Measurements from ENCODE around the gene BCL11A.

Gene BCL11A

DNA sequence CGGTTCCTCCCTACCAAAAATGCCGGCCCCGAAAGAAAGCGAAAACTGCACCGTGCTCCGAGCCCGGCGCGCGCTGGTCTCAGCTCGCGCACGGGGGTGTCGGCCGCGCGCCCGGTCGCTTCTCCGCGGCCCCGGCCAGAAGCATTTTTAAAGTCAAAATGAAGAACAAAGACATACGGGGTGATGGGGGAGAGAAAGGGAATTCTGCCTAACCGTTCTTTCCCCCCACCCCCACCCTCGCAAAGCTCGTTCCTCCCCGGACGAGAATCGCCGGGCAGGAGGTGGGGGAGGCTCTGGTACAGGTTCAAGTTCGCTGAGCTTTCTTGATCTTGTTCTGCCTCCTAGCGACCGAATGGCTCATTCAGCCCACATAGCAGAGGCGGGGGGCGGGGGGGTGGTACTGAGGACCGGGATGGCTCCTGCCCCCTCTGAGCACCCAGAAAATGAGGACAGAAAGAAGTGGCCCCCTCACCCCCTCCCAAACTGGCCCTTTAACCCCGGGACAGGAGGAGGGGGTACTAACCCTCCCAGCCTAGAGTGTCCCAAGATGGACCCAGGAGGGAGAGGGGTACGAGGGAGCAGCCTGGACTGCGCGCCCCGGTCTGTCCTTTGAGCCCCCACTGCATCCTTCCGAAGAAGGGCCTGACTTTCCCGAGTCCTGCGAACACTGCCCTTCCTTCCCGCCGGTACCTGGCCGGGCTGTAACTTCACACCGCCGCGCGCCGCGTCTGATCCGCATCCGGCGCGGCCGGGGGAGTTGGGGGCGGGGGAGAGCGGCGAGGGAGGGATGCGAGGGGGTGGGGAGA lies 3.1 kb downstream of the BCL11A start:
- Histone ChIP-seq H3K27ac (ENCODE audit: low read depth, low read length) (peak overlapping the region; percentile 95), H3K79me2 (ENCODE audit: control insufficient read depth, low read length) (peaks cover 99% of the 10 kb centered on the region), H3K4me3 (ENCODE audit: low read length) (peak overlapping the region; percentile 88)

DNA sequence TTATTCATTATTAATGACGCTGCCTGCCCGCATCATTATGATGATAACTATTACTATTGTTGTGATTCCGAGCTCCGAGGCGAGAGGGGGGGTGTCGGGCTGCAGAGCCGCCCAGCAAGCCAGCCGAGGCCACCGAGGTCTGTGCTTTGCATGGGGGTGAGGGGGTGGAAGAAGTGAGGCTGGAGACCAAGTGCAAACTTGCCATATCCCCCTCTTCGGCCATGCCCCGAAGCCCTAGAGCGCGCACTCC lies 3.6 kb downstream of the BCL11A start:
- Histone ChIP-seq H3K4me2 (ENCODE audit: low read length) (peak overlapping the region; percentile 95), H3K79me2 (ENCODE audit: control insufficient read depth, low read length) (peaks cover 100% of the 10 kb centered on the region), H3K4me3 (ENCODE audit: low read length) (peak overlapping the region; percentile 88)

More for the DNA sequence above, 3.1 kb downstream of the BCL11A start:
- Histone ChIP-seq H3F3A (ENCODE audit: control insufficient read depth, insufficient read depth) (peaks cover 31% of the 10 kb centered on the region), H3K4me2 (ENCODE audit: low read length) (peak overlapping the region; percentile 95), H3K4me1 (ENCODE audit: control insufficient read depth, low read length) (peaks cover 35% of the 10 kb centered on the region), H4K20me1 (ENCODE audit: control insufficient read depth, insufficient read depth, low read depth, low read length) (peaks cover 17% of the 10 kb centered on the region), H3K9me2 (replicated peaks; ENCODE audit: control insufficient read depth, low read length) (no peaks in the 10 kb centered on the region), H3K36me3 (ENCODE audit: control insufficient read depth, low read length) (peaks cover 83% of the 10 kb centered on the region), H3K27me3 (ENCODE audit: control insufficient read depth, low read length) (no peaks in the 10 kb centered on the region), H3K9me3 (ENCODE audit: control insufficient read depth, insufficient read depth, low read length) (no peaks in the 10 kb centered on the region)
- TF ChIP-seq, protein P1, sequence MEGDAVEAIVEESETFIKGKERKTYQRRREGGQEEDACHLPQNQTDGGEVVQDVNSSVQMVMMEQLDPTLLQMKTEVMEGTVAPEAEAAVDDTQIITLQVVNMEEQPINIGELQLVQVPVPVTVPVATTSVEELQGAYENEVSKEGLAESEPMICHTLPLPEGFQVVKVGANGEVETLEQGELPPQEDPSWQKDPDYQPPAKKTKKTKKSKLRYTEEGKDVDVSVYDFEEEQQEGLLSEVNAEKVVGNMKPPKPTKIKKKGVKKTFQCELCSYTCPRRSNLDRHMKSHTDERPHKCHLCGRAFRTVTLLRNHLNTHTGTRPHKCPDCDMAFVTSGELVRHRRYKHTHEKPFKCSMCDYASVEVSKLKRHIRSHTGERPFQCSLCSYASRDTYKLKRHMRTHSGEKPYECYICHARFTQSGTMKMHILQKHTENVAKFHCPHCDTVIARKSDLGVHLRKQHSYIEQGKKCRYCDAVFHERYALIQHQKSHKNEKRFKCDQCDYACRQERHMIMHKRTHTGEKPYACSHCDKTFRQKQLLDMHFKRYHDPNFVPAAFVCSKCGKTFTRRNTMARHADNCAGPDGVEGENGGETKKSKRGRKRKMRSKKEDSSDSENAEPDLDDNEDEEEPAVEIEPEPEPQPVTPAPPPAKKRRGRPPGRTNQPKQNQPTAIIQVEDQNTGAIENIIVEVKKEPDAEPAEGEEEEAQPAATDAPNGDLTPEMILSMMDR (IDR thresholded peaks at IDR 0.05; ENCODE audit: low read depth, low read length, poor library complexity, severe bottlenecking), result peak; percentile 87
- no peak for TF ChIP-seq EZH2phosphoT487 (IDR thresholded peaks at IDR 0.05; ENCODE audit: borderline replicate concordance, low read length)

DNA sequence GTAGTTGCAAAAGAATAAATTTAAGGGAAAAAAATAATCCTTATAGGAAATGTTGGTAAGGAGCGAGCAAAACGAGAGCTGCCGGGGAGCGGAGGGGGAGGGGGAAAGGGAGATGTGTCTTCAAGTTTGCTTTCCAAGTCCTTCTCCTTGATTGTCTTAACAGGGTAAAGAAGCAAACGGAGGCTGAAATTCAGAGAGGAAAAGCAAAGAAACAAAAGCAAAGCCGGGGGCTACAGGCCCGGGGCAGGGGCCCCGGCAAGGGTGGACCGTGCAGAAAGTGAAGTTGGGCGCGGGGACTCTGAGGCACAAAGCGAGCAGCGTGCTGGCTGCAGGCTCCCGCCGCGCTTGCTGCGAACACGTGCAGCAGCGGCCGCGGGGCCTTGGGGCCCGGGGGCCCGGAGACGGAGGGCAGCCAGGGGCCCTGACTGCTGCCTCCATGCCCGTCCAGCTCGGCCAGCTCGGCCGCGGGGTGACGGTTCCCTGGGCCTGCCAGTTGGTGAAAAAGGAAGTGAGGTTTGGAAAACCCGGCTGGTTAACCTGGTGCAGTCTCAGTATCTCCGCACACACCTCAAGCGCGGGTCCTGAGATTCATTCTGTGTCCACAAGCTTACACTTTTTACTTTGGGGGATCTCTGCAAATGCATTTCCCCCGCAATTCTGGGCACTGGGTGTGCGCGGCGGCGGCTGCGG lies 4.1 kb downstream of the BCL11A start:
- Histone ChIP-seq H3K27me3 (ENCODE audit: control insufficient read depth, low read length) (no peaks in the 10 kb centered on the region), H4K20me1 (ENCODE audit: control insufficient read depth, insufficient read depth, low read depth, low read length) (peaks cover 24% of the 10 kb centered on the region)
- TF ChIP-seq, protein P1 (IDR thresholded peaks at IDR 0.05; ENCODE audit: low read depth, low read length, poor library complexity, severe bottlenecking), result no peak
- TF ChIP-seq EZH2phosphoT487 (IDR thresholded peaks at IDR 0.05; ENCODE audit: borderline replicate concordance, low read length), result no peak

More for the DNA sequence above, 3.6 kb downstream of the BCL11A start:
- Histone ChIP-seq H3K9me3 (ENCODE audit: control insufficient read depth, insufficient read depth, low read length) (no peaks in the 10 kb centered on the region), H3K36me3 (ENCODE audit: control insufficient read depth, low read length) (peaks cover 87% of the 10 kb centered on the region), H3K27ac (ENCODE audit: low read depth, low read length) (peak overlapping the region; percentile 95), H3F3A (ENCODE audit: control insufficient read depth, insufficient read depth) (peaks cover 36% of the 10 kb centered on the region), H4K20me1 (ENCODE audit: control insufficient read depth, insufficient read depth, low read depth, low read length) (peaks cover 21% of the 10 kb centered on the region), H3K27me3 (ENCODE audit: control insufficient read depth, low read length) (no peaks in the 10 kb centered on the region), H3K4me1 (ENCODE audit: control insufficient read depth, low read length) (peaks cover 40% of the 10 kb centered on the region), H3K9me2 (replicated peaks; ENCODE audit: control insufficient read depth, low read length) (no peaks in the 10 kb centered on the region)
- no peak for TF ChIP-seq EZH2phosphoT487 (IDR thresholded peaks at IDR 0.05; ENCODE audit: borderline replicate concordance, low read length)
- TF ChIP-seq, protein P1 (IDR thresholded peaks at IDR 0.05; ENCODE audit: low read depth, low read length, poor library complexity, severe bottlenecking), result no peak

More for the DNA sequence above, 4.1 kb downstream of the BCL11A start:
- Histone ChIP-seq H3K4me1 (ENCODE audit: control insufficient read depth, low read length) (peaks cover 45% of the 10 kb centered on the region), H3K4me3 (ENCODE audit: low read length) (peak overlapping the region; percentile 88), H3K4me2 (ENCODE audit: low read length) (peak overlapping the region; percentile 95), H3K9me3 (ENCODE audit: control insufficient read depth, insufficient read depth, low read length) (no peaks in the 10 kb centered on the region), H3F3A (ENCODE audit: control insufficient read depth, insufficient read depth) (peaks cover 38% of the 10 kb centered on the region), H3K9me2 (replicated peaks; ENCODE audit: control insufficient read depth, low read length) (no peaks in the 10 kb centered on the region), H3K36me3 (ENCODE audit: control insufficient read depth, low read length) (peaks cover 87% of the 10 kb centered on the region), H3K79me2 (ENCODE audit: control insufficient read depth, low read length) (peaks cover 100% of the 10 kb centered on the region), H3K27ac (ENCODE audit: low read depth, low read length) (peak overlapping the region; percentile 95)

All from DOHH2 (cell line).